ENCODE results near the gene SAP30BP.

The SAP30BP gene

DNA sequence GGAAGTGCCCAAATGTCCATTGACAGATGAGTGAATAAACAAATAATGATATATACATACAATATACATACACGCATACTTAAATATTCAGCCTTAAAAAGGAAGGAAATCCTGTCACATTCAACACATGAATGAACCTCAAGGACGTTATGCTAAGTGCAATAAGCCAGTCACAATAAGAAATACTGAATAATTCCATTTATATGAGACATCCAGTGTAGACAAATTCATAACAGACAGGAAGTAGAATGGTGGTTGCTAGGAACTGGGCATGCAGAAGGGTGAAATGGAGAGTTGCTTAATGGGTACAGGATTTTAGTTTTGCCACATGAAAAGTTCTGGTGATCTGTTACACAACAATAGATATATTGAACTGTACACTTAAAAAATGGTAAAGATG lies 45.3 kb downstream of the SAP30BP start:
- Histone ChIP-seq H3K9me3 (ENCODE audit: control insufficient read depth, insufficient read depth, low read length) (no peaks in the 10 kb centered on the region), H3K4me1 (ENCODE audit: insufficient read depth, low read length) (no peaks in the 10 kb centered on the region), H3K36me3 (ENCODE audit: insufficient read depth, low read length) (no peaks in the 10 kb centered on the region), H3K9ac (ENCODE audit: low read depth, low read length) (no peak overlapping the region)

GRCh38 chr17:75719732-75720131 lies 52.6 kb downstream of the SAP30BP start:
- H3K9me3 ChIP-seq (ENCODE audit: control insufficient read depth, insufficient read depth, low read length): no peaks in the 10 kb centered on the region

GRCh38 chr17:75720656-75721462 lies 53.7 kb downstream of the SAP30BP start, which contains the start of gene ITGB4:
ITGB4 (plus strand) TSS chr17:75721459; CDS start chr17:75724704, 3,245 bp downstream.
- H3K9me3 ChIP-seq (ENCODE audit: control insufficient read depth, insufficient read depth, low read length): no peaks in the 10 kb centered on the region
- peak within 1 kb of the TSS; percentile 85 for H3K9ac ChIP-seq (ENCODE audit: low read depth, low read length)
- H3K36me3 ChIP-seq (ENCODE audit: insufficient read depth, low read length): no peaks in the 10 kb centered on the region
- peaks cover 11% of the 10 kb centered on the region; the same call in 1 of the 2 replicates for H3K4me1 ChIP-seq (ENCODE audit: insufficient read depth, low read length)

More at GRCh38 chr17:75719732-75720131, 52.6 kb downstream of the SAP30BP start:
- H3K4me1 ChIP-seq (ENCODE audit: insufficient read depth, low read length): peaks cover 11% of the 10 kb centered on the region; the same call in 1 of the 2 replicates
- no peak overlapping the region for H3K9ac ChIP-seq (ENCODE audit: low read depth, low read length)
- no peaks in the 10 kb centered on the region for H3K36me3 ChIP-seq (ENCODE audit: insufficient read depth, low read length)

DNA sequence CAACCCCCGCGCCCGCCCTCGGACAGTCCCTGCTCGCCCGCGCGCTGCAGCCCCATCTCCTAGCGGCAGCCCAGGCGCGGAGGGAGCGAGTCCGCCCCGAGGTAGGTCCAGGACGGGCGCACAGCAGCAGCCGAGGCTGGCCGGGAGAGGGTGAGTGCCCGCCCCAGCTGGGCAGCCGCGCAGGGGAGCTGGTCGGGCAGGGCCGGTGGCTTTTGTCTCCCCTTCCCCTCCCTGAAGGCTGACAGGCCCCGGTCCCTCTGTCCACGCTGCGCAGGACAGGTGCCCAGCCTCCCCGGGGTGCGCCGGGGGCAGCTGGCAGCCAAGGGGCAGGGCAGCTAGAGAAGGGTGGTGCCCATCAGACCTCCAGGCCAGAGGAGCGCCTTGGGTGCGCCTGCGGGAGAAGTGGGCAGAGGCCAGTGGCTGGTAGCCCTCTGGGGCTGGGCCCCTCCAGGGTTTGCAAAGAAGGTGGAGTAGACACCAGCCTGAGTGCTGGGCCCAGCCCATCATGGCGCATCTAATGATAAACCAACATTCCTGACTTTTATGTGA lies 54.4 kb downstream of the SAP30BP start:
- Histone ChIP-seq H3K9ac (ENCODE audit: low read depth, low read length) (peak overlapping the region; percentile 51), H3K9me3 (ENCODE audit: control insufficient read depth, insufficient read depth, low read length) (no peaks in the 10 kb centered on the region), H3K36me3 (ENCODE audit: insufficient read depth, low read length) (no peaks in the 10 kb centered on the region), H3K4me1 (ENCODE audit: insufficient read depth, low read length) (peaks cover 11% of the 10 kb centered on the region; the same call in 1 of the 2 replicates)

- Histone ChIP-seq H3K9me3 (ENCODE audit: control insufficient read depth, insufficient read depth, low read length) (no peaks in the 10 kb centered on the region), H3K9ac (ENCODE audit: low read depth, low read length) (no peak overlapping the region; the same call in 1 of the 2 replicates), H3K4me1 (ENCODE audit: insufficient read depth, low read length) (peaks cover 11% of the 10 kb centered on the region; the same call in 1 of the 2 replicates), H3K36me3 (ENCODE audit: insufficient read depth, low read length) (no peaks in the 10 kb centered on the region)
Observed at GRCh38 chr17:75722076-75722475, 54.9 kb downstream of the SAP30BP start.

- peaks cover 11% of the 10 kb centered on the region; the same call in 1 of the 2 replicates for H3K4me1 ChIP-seq (ENCODE audit: insufficient read depth, low read length)
- no peaks in the 10 kb centered on the region for H3K36me3 ChIP-seq (ENCODE audit: insufficient read depth, low read length)
- no peaks in the 10 kb centered on the region for H3K9me3 ChIP-seq (ENCODE audit: control insufficient read depth, insufficient read depth, low read length)
- no peak overlapping the region for H3K9ac ChIP-seq (ENCODE audit: low read depth, low read length)
Observed at GRCh38 chr17:75722542-75723095, 55.5 kb downstream of the SAP30BP start.

GRCh38 chr17:75723171-75723930 lies 56.2 kb downstream of the SAP30BP start:
- Histone ChIP-seq H3K4me1 (ENCODE audit: insufficient read depth, low read length) (peaks cover 11% of the 10 kb centered on the region; the same call in 1 of the 2 replicates), H3K36me3 (ENCODE audit: insufficient read depth, low read length) (no peaks in the 10 kb centered on the region), H3K9ac (ENCODE audit: low read depth, low read length) (no peak overlapping the region), H3K9me3 (ENCODE audit: control insufficient read depth, insufficient read depth, low read length) (no peaks in the 10 kb centered on the region)

GRCh38 chr17:75724016-75725003 lies 57.2 kb downstream of the SAP30BP start:
- no peaks in the 10 kb centered on the region for H3K9me3 ChIP-seq (ENCODE audit: control insufficient read depth, insufficient read depth, low read length)
- H3K9ac ChIP-seq (ENCODE audit: low read depth, low read length): no peak overlapping the region
- H3K4me1 ChIP-seq (ENCODE audit: insufficient read depth, low read length): peaks cover 11% of the 10 kb centered on the region; the same call in 1 of the 2 replicates
- H3K36me3 ChIP-seq (ENCODE audit: insufficient read depth, low read length): no peaks in the 10 kb centered on the region

- Histone ChIP-seq H3K4me1 (ENCODE audit: insufficient read depth, low read length) (peaks cover 11% of the 10 kb centered on the region; the same call in 1 of the 2 replicates), H3K9ac (ENCODE audit: low read depth, low read length) (no peak overlapping the region), H3K9me3 (ENCODE audit: control insufficient read depth, insufficient read depth, low read length) (no peaks in the 10 kb centered on the region), H3K36me3 (ENCODE audit: insufficient read depth, low read length) (no peaks in the 10 kb centered on the region)
Observed at GRCh38 chr17:75725504-75725903, 58.4 kb downstream of the SAP30BP start.

DNA sequence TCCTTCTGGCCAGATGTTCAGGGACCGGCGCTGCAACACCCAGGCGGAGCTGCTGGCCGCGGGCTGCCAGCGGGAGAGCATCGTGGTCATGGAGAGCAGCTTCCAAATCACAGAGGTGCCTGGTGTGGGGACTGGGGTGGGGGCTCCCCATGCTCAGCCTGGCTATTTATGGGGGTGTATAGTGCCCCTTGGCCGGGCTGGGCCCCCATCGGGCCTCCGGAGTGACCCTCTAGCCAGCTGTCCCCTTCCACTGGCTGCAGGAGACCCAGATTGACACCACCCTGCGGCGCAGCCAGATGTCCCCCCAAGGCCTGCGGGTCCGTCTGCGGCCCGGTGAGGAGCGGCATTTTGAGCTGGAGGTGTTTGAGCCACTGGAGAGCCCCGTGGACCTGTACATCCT lies 60.3 kb downstream of the SAP30BP start:
- Histone ChIP-seq H3K9me3 (ENCODE audit: control insufficient read depth, insufficient read depth, low read length) (no peaks in the 10 kb centered on the region), H3K4me1 (ENCODE audit: insufficient read depth, low read length) (peaks cover 5% of the 10 kb centered on the region; the same call in 1 of the 2 replicates), H3K9ac (ENCODE audit: low read depth, low read length) (no peak overlapping the region), H3K36me3 (ENCODE audit: insufficient read depth, low read length) (no peaks in the 10 kb centered on the region)

DNA sequence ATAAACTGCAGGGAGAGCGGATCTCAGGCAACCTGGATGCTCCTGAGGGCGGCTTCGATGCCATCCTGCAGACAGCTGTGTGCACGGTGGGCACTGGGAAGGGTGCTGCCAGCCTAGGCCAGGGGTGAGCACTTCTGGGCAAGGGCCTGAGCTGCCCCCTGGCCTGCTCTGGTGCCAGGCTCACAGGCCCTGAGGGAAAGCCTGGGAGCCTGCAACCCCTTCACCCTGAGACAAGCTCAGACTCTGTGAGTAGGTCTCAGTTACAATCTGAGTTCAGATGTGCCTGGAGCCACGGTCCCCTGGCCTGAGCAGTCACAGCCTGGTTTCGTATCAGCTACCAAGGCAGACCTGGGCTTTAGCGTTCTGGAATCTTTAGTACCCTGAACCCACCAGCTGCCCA lies 62.2 kb downstream of the SAP30BP start:
- no peaks in the 10 kb centered on the region for H3K36me3 ChIP-seq (ENCODE audit: insufficient read depth, low read length)
- no peaks in the 10 kb centered on the region for H3K9me3 ChIP-seq (ENCODE audit: control insufficient read depth, insufficient read depth, low read length)
- no peaks in the 10 kb centered on the region for H3K4me1 ChIP-seq (ENCODE audit: insufficient read depth, low read length)
- H3K9ac ChIP-seq (ENCODE audit: low read depth, low read length): no peak overlapping the region

- H3K9ac ChIP-seq (ENCODE audit: low read depth, low read length): no peak overlapping the region
- H3K36me3 ChIP-seq (ENCODE audit: insufficient read depth, low read length): no peaks in the 10 kb centered on the region
- no peaks in the 10 kb centered on the region for H3K9me3 ChIP-seq (ENCODE audit: control insufficient read depth, insufficient read depth, low read length)
- no peaks in the 10 kb centered on the region for H3K4me1 ChIP-seq (ENCODE audit: insufficient read depth, low read length)
Observed at GRCh38 chr17:75730065-75730464, 62.9 kb downstream of the SAP30BP start.

- H3K4me1 ChIP-seq (ENCODE audit: insufficient read depth, low read length): no peaks in the 10 kb centered on the region
- no peaks in the 10 kb centered on the region for H3K36me3 ChIP-seq (ENCODE audit: insufficient read depth, low read length)
- H3K9ac ChIP-seq (ENCODE audit: low read depth, low read length): no peak overlapping the region
- H3K9me3 ChIP-seq (ENCODE audit: control insufficient read depth, insufficient read depth, low read length): no peaks in the 10 kb centered on the region
Observed at GRCh38 chr17:75731086-75731715, 64.1 kb downstream of the SAP30BP start.
